Right atrium auricular region (tissue), 2 donors: ENCODE results near the gene UBR4. TPM values are rescaled to one million over a fixed set of nuclear protein-coding genes. Genes with fewer than 3 reads are reported as not detected.

Source experiments
- DNase-seq: peaks from one replicate; pipeline ENCODE4 v3.0.0-alpha.2; 2019; ENCODE audit warnings: low spot score
- H3K27ac ChIP-seq, 2 donors: fragments of 200-600 bp; sonication (generic); 1 replicate in 1 of 2; 2 replicates in 1 of 2; pipeline ENCODE4 v1.5.1; 2016 to 2019
- H3K27me3 ChIP-seq, 2 donors: fragments of 200-600 bp; sonication (generic); one replicate each; pipeline versions ENCODE4 v1.5.1 to v1.6.0; 2017 to 2019
- H3K36me3 ChIP-seq: fragments of 200-600 bp; sonication (generic); one replicate; pipeline ENCODE4 v1.5.1; 2016
- H3K4me1 ChIP-seq, 2 donors: fragments of 200-600 bp; sonication (generic); one replicate each; pipeline versions ENCODE4 v1.5.1 to v1.6.0; 2017 to 2019
- H3K4me3 ChIP-seq, 2 donors: fragments of 200-600 bp; sonication (generic); 1 replicate in 1 of 2; 2 replicates in 1 of 2; pipeline ENCODE4 v1.5.1; 2017 to 2019; ENCODE audit warnings: mild to moderate bottlenecking in 1 of 2, moderate library complexity in 1 of 2
- H3K9me3 ChIP-seq, 2 donors: fragments of 200-600 bp; sonication (generic); one replicate each; pipeline ENCODE4 v1.5.1; 2019
- total RNA-seq, 2 donors: library from RNA; depleted of rRNA; stranded (reverse); fragments of >200 nt; gene quantifications; one replicate each; pipeline ENCODE4 v1.1.0, GENCODE V29; 2016
- TF ChIP-seq, protein P1 (sequence below), 2 donors: fragments of 200-600 bp; sonication (generic); IDR thresholded peaks; one replicate each; pipeline ENCODE4 v1.5.1; 2019; ENCODE audit warnings: antibody characterized with exemption in 2 of 2

Gene UBR4
- total RNA-seq, 2 donors from 2014 or later = 75.1 to 88.0 TPM

DNA sequence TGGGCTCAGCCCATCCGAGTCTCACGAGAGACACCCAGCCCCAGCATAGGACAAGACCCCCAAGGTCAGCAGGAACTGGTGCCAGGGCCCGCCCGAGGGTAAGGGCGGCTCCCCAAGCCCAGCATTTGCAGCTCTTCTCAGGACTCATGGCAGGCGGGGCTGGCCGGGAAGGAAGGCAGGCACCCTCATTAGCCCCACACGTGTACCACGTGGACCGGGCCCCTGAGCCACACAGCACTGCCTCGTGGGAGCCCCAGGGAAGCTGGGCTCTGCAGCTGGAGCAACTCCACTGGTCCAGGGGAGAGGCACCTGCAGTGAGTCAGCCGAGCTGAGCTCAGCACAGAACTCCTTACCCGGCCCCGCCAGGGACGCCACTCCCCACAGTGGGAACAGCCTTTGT is 155.8 kb downstream of the UBR4 start:
- no peak for DNase-seq
- Histone ChIP-seq H3K4me1 (no peaks in the 10 kb centered on the region), H3K36me3 (no peaks in the 10 kb centered on the region), H3K9me3 (no peaks in the 10 kb centered on the region), H3K27me3 (no peaks in the 10 kb centered on the region), H3K27ac (no peak overlapping the region), H3K4me3 (no peak overlapping the region)
- TF ChIP-seq, protein P1, sequence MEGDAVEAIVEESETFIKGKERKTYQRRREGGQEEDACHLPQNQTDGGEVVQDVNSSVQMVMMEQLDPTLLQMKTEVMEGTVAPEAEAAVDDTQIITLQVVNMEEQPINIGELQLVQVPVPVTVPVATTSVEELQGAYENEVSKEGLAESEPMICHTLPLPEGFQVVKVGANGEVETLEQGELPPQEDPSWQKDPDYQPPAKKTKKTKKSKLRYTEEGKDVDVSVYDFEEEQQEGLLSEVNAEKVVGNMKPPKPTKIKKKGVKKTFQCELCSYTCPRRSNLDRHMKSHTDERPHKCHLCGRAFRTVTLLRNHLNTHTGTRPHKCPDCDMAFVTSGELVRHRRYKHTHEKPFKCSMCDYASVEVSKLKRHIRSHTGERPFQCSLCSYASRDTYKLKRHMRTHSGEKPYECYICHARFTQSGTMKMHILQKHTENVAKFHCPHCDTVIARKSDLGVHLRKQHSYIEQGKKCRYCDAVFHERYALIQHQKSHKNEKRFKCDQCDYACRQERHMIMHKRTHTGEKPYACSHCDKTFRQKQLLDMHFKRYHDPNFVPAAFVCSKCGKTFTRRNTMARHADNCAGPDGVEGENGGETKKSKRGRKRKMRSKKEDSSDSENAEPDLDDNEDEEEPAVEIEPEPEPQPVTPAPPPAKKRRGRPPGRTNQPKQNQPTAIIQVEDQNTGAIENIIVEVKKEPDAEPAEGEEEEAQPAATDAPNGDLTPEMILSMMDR (IDR thresholded peaks at IDR 0.05) = no peak

GRCh38 chr1:19053486-19053885 is 156.6 kb downstream of the UBR4 start:
- TF ChIP-seq, protein P1 (IDR thresholded peaks at IDR 0.05) = no peak
- no peaks in the 10 kb centered on the region for H3K36me3 ChIP-seq
- H3K27me3 ChIP-seq = no peaks in the 10 kb centered on the region
- H3K4me3 ChIP-seq = no peak overlapping the region
- no peaks in the 10 kb centered on the region for H3K9me3 ChIP-seq
- DNase-seq = no peak
- H3K4me1 ChIP-seq = no peaks in the 10 kb centered on the region
- H3K27ac ChIP-seq = no peak overlapping the region

DNA sequence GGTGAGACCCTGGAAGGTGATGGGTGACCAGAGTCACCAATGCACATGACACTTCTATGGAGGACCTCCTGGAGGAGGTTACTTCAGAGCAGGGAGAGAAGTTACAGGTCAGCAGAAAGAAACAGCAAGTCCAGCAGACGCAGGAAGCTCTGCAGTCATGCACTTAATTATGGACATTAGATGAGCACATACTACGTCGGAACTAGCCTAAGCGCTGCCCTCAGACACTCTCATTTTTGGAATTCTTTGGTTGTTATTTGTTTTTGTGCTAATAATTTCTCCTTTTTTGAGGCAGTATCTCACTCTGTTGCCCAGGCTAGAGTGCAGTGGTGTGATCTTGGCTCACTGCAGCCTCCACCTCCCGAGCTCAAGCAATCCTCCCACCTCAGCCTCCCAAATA is 160.3 kb downstream of the UBR4 start:
- H3K27me3 ChIP-seq = no peaks in the 10 kb centered on the region
- no peak overlapping the region for H3K27ac ChIP-seq
- H3K9me3 ChIP-seq = no peaks in the 10 kb centered on the region
- no peak for DNase-seq
- no peaks in the 10 kb centered on the region for H3K36me3 ChIP-seq
- no peaks in the 10 kb centered on the region for H3K4me1 ChIP-seq
- H3K4me3 ChIP-seq = no peak overlapping the region
- TF ChIP-seq, protein P1 (IDR thresholded peaks at IDR 0.05) = no peak

DNA sequence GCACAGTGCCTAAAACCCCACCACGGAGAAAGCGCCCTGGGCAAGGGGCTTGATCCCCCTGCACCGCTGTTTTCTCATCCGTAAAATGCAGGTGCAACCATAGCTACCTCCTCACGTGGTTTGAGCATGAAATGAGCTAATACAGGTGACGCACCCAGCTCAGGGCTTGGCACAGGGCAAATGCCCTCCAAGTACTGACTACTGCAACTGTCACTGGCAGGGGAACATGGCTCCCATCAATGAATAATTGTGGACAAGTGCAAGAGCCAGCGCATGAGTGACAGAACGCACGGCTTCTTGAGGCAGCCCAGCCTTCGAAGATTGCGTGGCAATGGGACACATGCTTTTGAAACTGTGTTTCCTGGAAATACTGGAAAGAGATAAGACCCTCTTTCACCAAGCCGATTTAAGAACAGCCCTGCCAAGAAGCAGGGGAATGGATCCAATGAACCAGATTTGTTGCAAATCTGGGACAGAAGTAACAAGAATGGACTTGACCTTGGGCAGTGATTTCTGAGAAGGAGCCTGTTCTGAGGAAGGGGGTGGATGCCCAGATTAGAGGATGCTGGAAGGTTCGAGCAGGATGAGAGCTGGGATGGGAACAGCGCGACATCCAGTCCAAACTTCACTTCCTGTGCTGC is 160.8 kb downstream of the UBR4 start:
- no peak overlapping the region for H3K27ac ChIP-seq
- H3K4me3 ChIP-seq = no peak overlapping the region
- no peak for DNase-seq
- no peaks in the 10 kb centered on the region for H3K27me3 ChIP-seq
- TF ChIP-seq, protein P1 (IDR thresholded peaks at IDR 0.05) = no peak
- no peaks in the 10 kb centered on the region for H3K36me3 ChIP-seq
- H3K4me1 ChIP-seq = no peaks in the 10 kb centered on the region
- H3K9me3 ChIP-seq = no peaks in the 10 kb centered on the region

DNA sequence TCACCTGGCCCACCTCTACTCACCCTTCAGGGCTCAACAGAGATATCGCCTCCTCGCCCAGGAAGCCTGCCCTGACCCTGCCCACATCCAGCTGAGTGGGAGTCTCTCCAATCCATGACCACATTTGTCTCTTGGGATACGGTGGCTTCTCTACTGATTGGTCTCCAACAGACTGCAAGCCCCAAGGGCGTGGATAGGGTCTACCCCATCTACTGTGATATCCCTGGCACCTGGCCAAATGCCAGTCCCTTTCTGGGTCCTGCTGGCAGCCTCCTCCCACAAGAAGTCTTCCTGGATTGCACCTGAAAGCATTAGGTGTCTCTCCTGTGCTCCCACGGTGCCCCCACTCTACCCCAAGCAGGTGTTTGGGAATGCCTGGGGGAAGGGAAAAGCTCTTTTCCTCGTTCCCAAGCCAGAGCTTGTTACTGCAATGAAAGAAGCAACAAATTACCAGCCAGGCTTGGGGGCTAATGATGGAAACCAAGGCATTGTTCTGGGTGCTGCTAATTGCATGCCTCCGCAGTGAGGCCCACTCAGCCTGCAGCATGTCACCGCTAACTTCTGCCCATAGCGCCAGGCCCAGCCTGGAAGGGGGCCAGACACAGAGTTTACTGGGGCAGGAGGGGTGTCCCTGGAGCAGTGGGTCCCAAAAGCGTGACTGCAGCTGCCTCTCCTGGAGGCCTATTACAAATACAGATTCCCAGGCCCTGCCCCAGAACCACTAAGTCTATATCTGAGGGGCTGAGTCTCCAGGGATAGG is 162.9 kb downstream of the UBR4 start:
- no peak for DNase-seq
- H3K4me3 ChIP-seq = no peak overlapping the region
- H3K4me1 ChIP-seq = no peaks in the 10 kb centered on the region
- no peaks in the 10 kb centered on the region for H3K9me3 ChIP-seq
- peaks cover 0 to 5% of the 10 kb centered on the region in 2 donors for H3K27me3 ChIP-seq
- TF ChIP-seq, protein P1 (IDR thresholded peaks at IDR 0.05) = no peak
- no peak overlapping the region for H3K27ac ChIP-seq
- no peaks in the 10 kb centered on the region for H3K36me3 ChIP-seq
